CD4-positive, CD25-positive, alpha-beta regulatory T cell (primary cell): ENCODE results near the gene AMZ2. TPM values are rescaled to one million over a fixed set of nuclear protein-coding genes. Genes with fewer than 3 reads are reported as not detected.
A peak's percentile ranks its signal among the peaks of the same experiment; 100 is the strongest.

Source experiments
- ATAC-seq, 2 donors: fragments of 150-1000 bp; cut with Tn5 transposase; one replicate each; pipeline ENCODE4 v1.10.0; 2021; ENCODE audit warnings: low read depth in 2 of 2, moderate number of reproducible peaks in 2 of 2, moderate library complexity in 1 of 2
- DNase-seq, 3 donors: peaks; one replicate each; pipeline versions ENCODE4 v3.0.0 to v3.0.0-alpha.2; 2012 to 2022; ENCODE audit warnings: mixed read lengths in 1 of 3
- H3K27ac ChIP-seq: one replicate; pipeline ENCODE4 v1.7.0; 2013; ENCODE audit warnings: mild to moderate bottlenecking, low read length; ENCODE audit not compliant: insufficient read depth, poor library complexity, severe bottlenecking
- H3K27me3 ChIP-seq: one replicate; pipeline ENCODE4 v1.7.0; 2013; ENCODE audit warnings: low read length; ENCODE audit not compliant: control insufficient read depth, insufficient read depth
- H3K36me3 ChIP-seq: one replicate; pipeline ENCODE4 v1.7.0; 2013; ENCODE audit warnings: mild to moderate bottlenecking, low read length, moderate library complexity; ENCODE audit not compliant: control insufficient read depth, insufficient read depth
- H3K4me1 ChIP-seq: 2 replicates; pipeline ENCODE4 v1.7.0; 2013; ENCODE audit warnings: mild to moderate bottlenecking, low read length; ENCODE audit not compliant: insufficient read depth, control insufficient read depth, poor library complexity, severe bottlenecking
- H3K4me3 ChIP-seq: one replicate; pipeline ENCODE4 v1.7.0; 2013; ENCODE audit warnings: low read depth, mild to moderate bottlenecking, low read length, moderate library complexity
- H3K9me3 ChIP-seq, 2 experiments: 1 replicate in 1 of 2; 2 replicates in 1 of 2; pipeline ENCODE4 v1.7.0; 2013; ENCODE audit warnings: low read length in 2 of 2, mild to moderate bottlenecking in 1 of 2, moderate library complexity in 1 of 2; ENCODE audit not compliant: control insufficient read depth in 2 of 2
- H3K27ac Mint-ChIP-seq, 3 donors: one replicate each; pipeline ENCODE4 v1.8.0; 2020 to 2022; ENCODE audit warnings: mild to moderate bottlenecking in 3 of 3, mixed read lengths in 3 of 3, moderate library complexity in 2 of 3
- H3K27me3 Mint-ChIP-seq: one replicate; pipeline ENCODE4 v1.8.0; 2022; ENCODE audit warnings: mild to moderate bottlenecking, mixed read lengths
- H3K36me3 Mint-ChIP-seq: one replicate; pipeline ENCODE4 v1.8.0; 2020; ENCODE audit warnings: mixed read lengths
- H3K4me1 Mint-ChIP-seq, 4 donors: one replicate each; pipeline ENCODE4 v1.8.0; 2020 to 2022; ENCODE audit warnings: mixed read lengths in 4 of 4, mild to moderate bottlenecking in 1 of 4
- H3K4me3 Mint-ChIP-seq, 4 donors: one replicate each; pipeline ENCODE4 v1.8.0; 2020 to 2022; ENCODE audit warnings: mild to moderate bottlenecking in 4 of 4, mixed read lengths in 4 of 4, moderate library complexity in 3 of 4
- H3K9me3 Mint-ChIP-seq, 7 donors: one replicate each; pipeline ENCODE4 v1.8.0; 2020 to 2022; ENCODE audit warnings: mixed read lengths in 7 of 7, mild to moderate bottlenecking in 3 of 7, moderate library complexity in 2 of 7
- polyA plus RNA-seq, 4 donors: library from polyadenylated mRNA; unstranded; fragments of 300-500 nt; fragmentation: Illumina TruSeq; gene quantifications; one replicate each; pipeline ENCODE4 v1.2.3, GENCODE V29; 2021
- total RNA-seq: library from RNA; stranded (reverse); gene quantifications from one replicate; pipeline ENCODE4 v1.2.3, GENCODE V29; 2022

The AMZ2 gene
- total and polyA plus RNA-seq, 5 donors from 2014 or later = 58.6 to 116 (median 114) TPM

DNA sequence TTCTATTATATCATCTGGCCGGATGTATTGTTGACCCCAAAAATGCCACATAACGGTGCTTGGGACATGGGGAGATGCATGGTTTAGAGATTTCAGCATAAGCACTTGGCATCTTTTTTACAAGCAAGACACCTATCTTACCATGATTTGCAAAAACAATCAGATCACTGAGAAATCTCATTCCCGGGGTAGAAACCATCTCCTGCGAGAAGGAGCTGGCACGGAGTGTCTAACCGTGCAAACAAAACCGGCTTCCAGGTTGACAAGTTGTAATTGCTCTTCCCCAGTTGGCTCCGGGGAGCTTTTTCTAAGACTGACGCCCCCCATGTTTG is 42.1 kb downstream of the AMZ2 start:
- Mint-ChIP-seq H3K27ac (peak overlapping the region; percentile 96 to 100 (median 98)), H3K9me3 (no peaks in the 10 kb centered on the region), H3K36me3 (peaks cover 8% of the 10 kb centered on the region), H3K4me3 (peak overlapping the region; percentile 92 to 100 (median 100)), H3K4me1 (peaks cover 24 to 76% (median 50%) of the 10 kb centered on the region in 4 donors), H3K27me3 (peaks cover 4% of the 10 kb centered on the region)
- DNase-seq (no peak), ATAC-seq (no peak)
- Histone ChIP-seq H3K36me3 (no peaks in the 10 kb centered on the region), H3K4me3 (peak overlapping the region; percentile 94), H3K27ac (peak overlapping the region; percentile 97), H3K27me3 (no peaks in the 10 kb centered on the region), H3K9me3 (no peaks in the 10 kb centered on the region), H3K4me1 (peaks cover 52% of the 10 kb centered on the region)

DNA sequence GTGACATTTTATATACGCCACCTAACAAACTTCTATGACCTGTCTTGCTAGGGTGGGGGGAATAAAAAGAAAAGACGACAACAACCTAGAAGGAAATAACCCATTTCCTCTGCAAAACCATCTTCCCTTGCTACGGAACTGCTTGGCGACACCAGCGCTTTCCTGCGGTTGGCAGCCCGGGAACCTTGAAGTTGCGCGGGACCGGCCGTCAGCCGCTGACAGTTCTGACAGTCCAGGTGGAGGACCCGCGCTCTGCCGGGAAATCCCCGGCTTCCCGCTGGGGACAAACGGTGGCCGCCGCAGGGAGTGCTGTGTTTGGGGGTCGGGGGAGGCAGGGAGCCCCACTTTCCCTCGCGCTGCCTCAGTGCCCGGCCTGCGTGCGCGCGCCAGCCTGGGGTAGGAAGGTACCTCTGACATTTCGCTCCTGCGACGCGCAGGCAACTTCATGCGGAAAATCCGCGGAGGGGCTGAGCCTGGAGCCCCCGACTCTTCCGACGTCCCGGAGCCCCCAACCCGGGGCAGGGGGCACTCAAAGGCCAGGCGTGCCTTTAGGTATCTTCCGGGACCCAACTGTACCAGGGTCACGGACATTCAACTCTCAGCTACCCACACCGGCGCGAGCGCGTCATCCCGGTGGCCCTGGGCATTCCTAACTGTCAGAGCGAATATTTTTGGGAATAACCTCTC is 42.6 kb downstream of the AMZ2 start:
- Mint-ChIP-seq H3K27me3 (peaks cover 4% of the 10 kb centered on the region), H3K4me3 (peak overlapping the region; percentile 92 to 100 (median 100)), H3K4me1 (peaks cover 26 to 78% (median 52%) of the 10 kb centered on the region in 4 donors)

DNA sequence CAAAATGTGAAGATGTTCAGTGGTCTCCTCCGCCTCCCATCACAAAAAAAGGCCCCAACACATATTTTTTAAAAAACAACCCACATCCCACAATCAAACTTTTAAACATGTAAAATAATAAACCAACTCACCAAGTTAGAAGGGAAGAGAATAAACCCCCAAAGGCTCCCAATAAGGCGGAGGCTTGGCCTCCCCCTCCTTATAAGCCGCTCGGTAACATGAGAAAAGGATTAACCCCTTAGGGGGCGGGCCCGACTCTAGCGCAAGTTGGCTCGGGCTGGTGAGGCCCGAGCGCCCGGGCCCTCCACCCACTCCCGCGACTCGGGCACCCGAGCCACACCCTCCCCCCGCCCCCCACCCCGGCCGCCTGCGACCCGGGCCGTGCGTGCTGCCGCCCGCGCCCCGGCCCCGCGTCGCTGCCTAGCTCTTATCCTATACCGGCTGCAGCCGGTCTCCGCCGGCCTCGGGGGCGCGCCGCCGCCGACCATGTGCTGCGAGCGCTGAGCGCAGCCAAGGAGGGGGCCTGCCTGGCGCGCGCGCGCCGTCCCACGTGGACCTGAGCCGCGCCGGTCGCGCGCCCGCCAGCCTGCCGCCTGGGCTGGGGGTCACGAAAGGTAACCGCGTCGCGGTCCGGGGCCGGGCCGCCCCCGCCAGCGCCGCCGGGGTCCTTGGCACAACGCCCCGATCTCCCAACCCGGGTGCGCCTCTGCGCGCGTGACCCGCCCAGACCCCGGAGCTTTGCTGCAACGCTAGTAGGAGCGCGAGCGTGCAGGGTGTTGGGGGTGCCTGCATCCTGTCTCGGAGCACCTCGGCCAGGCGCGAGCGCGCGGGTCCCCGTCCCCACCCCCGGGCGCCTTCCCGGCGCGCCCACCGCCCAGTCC is 43.4 kb downstream of the AMZ2 start, which contains the start of the genes ARSG and SLC16A6:
ARSG (plus strand) TSS at position 541 of the 881 bp plus-strand sequence. CDS start 15,999 bp downstream, outside the sequence.
SLC16A6 (minus strand) TSS at position 173 of the 881 bp plus-strand sequence. CDS start 12,807 bp downstream, outside the sequence.
- peak within 1 kb of the TSS; percentile 94 for H3K4me3 ChIP-seq
- ATAC-seq = peak; percentile 57 to 68
- peak within 1 kb of the TSS; percentile 97 for H3K27ac ChIP-seq
- Mint-ChIP-seq H3K27ac (peak within 1 kb of the TSS; percentile 96 to 100 (median 98)), H3K9me3 (no peaks in the 10 kb centered on the region), H3K36me3 (peaks cover 8% of the 10 kb centered on the region), H3K27me3 (peaks cover 4% of the 10 kb centered on the region), H3K4me3 (peak within 1 kb of the TSS; percentile 92 to 100 (median 100)), H3K4me1 (peaks cover 26 to 78% (median 56%) of the 10 kb centered on the region in 4 donors)
- DNase-seq = peak; percentile 77 to 91 (median 86)
- peaks cover 60% of the 10 kb centered on the region for H3K4me1 ChIP-seq
- H3K27me3 ChIP-seq = no peaks in the 10 kb centered on the region
- H3K36me3 ChIP-seq = no peaks in the 10 kb centered on the region
- H3K9me3 ChIP-seq = no peaks in the 10 kb centered on the region

More for the DNA sequence above, 42.6 kb downstream of the AMZ2 start:
- H3K27ac Mint-ChIP-seq = peak overlapping the region; percentile 96 to 100 (median 98)
- ATAC-seq = no peak
- peak overlapping the region; percentile 97 for H3K27ac ChIP-seq
- H3K36me3 Mint-ChIP-seq = peaks cover 8% of the 10 kb centered on the region
- H3K9me3 ChIP-seq = no peaks in the 10 kb centered on the region
- no peaks in the 10 kb centered on the region for H3K9me3 Mint-ChIP-seq
- H3K36me3 ChIP-seq = no peaks in the 10 kb centered on the region
- H3K4me1 ChIP-seq = peaks cover 57% of the 10 kb centered on the region
- peak overlapping the region; percentile 94 for H3K4me3 ChIP-seq
- no peaks in the 10 kb centered on the region for H3K27me3 ChIP-seq
- DNase-seq = peak; percentile 56 to 62 (median 61)

DNA sequence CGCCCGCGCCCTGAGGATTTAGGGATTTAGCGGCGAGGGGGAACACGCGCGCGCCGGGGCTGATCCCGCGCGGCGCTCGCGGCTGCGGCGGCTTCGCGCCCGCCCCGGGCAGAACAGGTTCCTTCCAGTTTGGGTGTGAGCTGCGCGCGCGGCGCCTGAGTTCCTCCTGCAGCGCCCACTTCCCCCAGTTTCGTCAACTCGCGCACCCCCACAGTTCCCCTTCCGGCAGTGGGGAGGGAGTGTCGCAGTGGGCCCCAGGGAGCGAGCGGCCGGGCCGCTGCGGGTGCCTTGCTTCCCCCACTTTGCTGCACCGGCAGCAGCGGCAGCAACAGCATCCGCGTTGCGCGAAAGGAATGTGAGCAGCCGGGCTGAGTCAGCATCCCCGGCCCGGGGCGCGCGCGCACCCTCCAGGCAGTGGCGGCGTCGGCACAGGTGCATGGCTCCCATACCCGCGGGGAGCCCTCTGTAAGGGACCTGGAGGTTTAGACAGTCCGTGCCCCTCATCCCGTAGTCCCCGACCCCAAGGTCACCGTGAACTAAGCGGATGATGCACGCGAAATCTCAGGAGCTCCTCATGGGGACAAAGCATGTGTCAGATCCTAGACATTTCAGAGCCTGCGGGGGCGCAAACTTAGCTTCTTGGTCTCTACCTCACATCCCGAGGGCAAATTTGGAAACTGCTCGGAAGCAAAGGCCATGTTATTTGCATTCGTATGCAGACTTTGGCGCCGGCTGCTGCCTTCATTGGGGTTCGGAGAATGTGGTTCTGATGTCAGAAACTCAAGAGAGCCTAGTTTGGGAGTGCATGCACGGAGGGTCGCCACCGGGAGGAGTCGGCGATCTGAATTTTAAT is 44.2 kb downstream of the AMZ2 start:
- Mint-ChIP-seq H3K27ac (peak overlapping the region; percentile 93 to 96 (median 94)), H3K36me3 (peaks cover 8% of the 10 kb centered on the region), H3K4me1 (peaks cover 34 to 78% (median 62%) of the 10 kb centered on the region in 4 donors), H3K9me3 (no peaks in the 10 kb centered on the region), H3K4me3 (peak overlapping the region; percentile 86 to 100 (median 90)), H3K27me3 (peaks cover 4% of the 10 kb centered on the region)
- Histone ChIP-seq H3K27me3 (no peaks in the 10 kb centered on the region), H3K4me1 (peaks cover 69% of the 10 kb centered on the region), H3K36me3 (no peaks in the 10 kb centered on the region), H3K27ac (peak overlapping the region; percentile 97), H3K4me3 (peak overlapping the region; percentile 84), H3K9me3 (no peaks in the 10 kb centered on the region)
- DNase-seq (peak; percentile 86 to 97 (median 97)), ATAC-seq (peak; percentile 73 to 74)

DNA sequence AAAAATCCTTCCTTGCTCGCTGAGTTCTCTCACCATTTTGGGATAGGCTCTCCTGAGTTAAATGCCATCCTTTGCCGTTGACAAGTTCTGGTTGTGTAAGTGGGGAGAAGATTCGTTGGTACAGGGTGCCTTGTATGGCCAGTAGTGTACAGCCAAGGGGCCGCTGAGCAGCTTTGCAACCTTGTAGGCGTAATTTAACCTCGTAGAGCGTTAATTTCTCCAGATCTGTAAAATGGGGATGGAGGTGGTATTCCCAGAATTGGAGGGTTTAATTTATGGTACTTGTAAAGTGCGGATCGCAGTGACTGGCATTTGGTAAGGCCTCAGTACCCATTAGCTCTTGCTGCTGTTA is 44.8 kb downstream of the AMZ2 start:
- Histone ChIP-seq H3K4me1 (peaks cover 75% of the 10 kb centered on the region), H3K9me3 (no peaks in the 10 kb centered on the region), H3K36me3 (no peaks in the 10 kb centered on the region), H3K4me3 (peak overlapping the region; percentile 84), H3K27ac (peak overlapping the region; percentile 97), H3K27me3 (no peaks in the 10 kb centered on the region)
- peak overlapping the region; percentile 93 to 96 (median 94) for H3K27ac Mint-ChIP-seq
- peaks cover 8% of the 10 kb centered on the region for H3K36me3 Mint-ChIP-seq
- ATAC-seq = no peak
- peaks cover 37 to 78% (median 61%) of the 10 kb centered on the region in 4 donors for H3K4me1 Mint-ChIP-seq
- peaks cover 4% of the 10 kb centered on the region for H3K27me3 Mint-ChIP-seq
- peak overlapping the region; percentile 86 to 100 (median 90) for H3K4me3 Mint-ChIP-seq
- H3K9me3 Mint-ChIP-seq = no peaks in the 10 kb centered on the region
- DNase-seq = no peak

DNA sequence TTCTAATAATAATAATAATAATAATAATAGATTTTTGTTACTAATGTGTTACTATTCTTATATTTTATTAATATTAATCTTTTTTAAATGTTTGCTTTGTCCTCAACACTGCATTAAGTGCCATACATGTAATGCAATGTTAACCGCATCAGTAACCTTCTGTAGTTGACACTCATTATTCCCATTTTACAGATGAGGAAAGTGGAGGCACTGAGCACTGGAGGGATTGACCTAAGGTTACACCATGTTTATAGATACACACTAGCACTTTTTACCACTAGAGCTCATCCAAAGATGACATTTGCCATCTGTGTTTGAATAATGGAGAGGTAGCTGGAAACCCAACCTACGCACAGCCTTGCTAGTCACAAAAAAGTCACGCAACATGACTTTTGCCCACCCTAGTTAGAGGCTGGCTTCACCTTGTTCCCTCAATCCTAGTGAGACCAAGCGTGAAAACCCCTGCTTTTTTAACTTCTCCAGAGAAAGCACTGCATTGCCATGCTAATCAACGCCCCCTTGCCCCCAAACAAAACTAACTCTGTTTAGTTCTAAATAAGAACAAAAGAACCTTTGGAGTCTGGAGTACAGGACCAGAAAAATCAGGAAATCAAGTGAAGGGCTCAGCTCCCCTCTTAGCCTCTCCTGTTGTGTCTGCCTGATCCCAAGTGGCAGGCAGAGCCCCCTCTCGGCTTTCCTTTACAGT is 45.8 kb downstream of the AMZ2 start:
- no peak overlapping the region for H3K27ac ChIP-seq
- H3K9me3 Mint-ChIP-seq = no peaks in the 10 kb centered on the region
- peak overlapping the region; percentile 20 to 90 (median 86) for H3K27ac Mint-ChIP-seq

More for the DNA sequence above, 45.8 kb downstream of the AMZ2 start:
- H3K9me3 ChIP-seq = no peaks in the 10 kb centered on the region
- H3K27me3 Mint-ChIP-seq = peaks cover 4% of the 10 kb centered on the region
- ATAC-seq (no peak), DNase-seq (no peak)
- H3K36me3 ChIP-seq = no peaks in the 10 kb centered on the region
- peaks cover 79% of the 10 kb centered on the region for H3K4me1 ChIP-seq
- no peaks in the 10 kb centered on the region for H3K27me3 ChIP-seq
- peak overlapping the region in 3 of 4 donors; percentile 45 to 100 (median 52) for H3K4me3 Mint-ChIP-seq
- peaks cover 4% of the 10 kb centered on the region for H3K36me3 Mint-ChIP-seq
- no peak overlapping the region for H3K4me3 ChIP-seq
- H3K4me1 Mint-ChIP-seq = peaks cover 33 to 79% (median 59%) of the 10 kb centered on the region in 4 donors
